ENCODE measurements around the gene AP2S1. TPM values are rescaled to one million over a fixed set of nuclear protein-coding genes. Genes with fewer than 3 reads are reported as not detected.
"Not testable (repeated sequence)": the region's sequence is repeated elsewhere in the genome, so short reads cannot be mapped to it uniquely, and the experiment has no call there.

The AP2S1 gene
- total RNA-seq = 100 to 1,000 TPM; 114 to 116 TPM

DNA sequence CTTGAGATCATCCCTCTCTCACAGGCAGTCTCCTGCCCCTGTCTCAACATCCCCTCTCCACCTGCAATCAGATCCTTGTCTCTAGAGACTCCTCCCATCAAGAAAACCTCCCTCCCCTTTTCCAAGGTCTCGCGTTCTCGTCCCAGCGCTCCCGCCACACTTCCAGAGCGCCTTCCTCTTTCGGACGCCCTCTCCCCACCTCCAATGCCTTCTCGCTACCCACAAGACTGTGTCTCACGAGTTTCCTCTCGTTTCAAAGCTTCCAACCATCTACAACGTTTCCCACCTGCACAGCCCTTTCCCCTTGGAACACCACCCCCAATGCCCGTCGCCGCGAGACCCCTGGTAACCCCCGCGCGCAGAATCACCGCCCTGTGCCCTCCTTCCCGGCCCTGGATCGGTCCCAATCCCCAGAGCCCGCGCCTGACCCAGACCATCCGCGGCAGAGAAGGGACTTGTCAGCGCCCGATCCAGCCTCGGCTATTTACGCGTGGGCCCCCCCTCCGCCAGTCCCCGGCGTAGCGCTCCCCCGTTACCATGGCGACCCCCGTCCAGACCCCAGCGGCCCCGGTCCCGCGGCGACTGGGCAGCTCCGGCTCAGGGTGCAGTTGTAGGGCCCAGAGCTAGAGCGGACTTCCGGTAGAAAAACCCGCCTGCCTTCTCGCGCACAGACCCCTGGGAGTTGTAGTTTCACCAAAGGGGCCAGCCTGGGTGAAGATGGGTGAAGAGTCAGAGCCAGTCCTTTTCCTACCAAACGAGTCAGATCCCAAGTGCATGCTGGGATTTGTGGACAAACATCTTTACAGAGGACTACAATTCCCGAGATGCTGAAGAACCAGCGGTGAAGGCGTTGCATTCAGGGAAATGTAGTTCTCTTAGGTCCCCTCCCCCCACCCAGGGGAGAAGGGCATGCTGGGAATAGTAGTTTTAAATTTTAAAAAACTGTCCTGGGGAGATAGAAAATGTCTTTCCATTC lies at the start of gene AP2S1:
Gene AP2S1 (minus strand): TSS at position 619 of the 976 bp plus-strand sequence. CDS start 80 bp downstream, at position 539.
- Mint-ChIP-seq H3K36me3 (peaks cover 0 to 10% of the 10 kb centered on the region in 2 donors), H3K9me3 (no peaks in the 10 kb centered on the region), H3K27ac (peak within 1 kb of the TSS; percentile 82 to 93)
- ATAC-seq (peak; percentile 99), DNase-seq (ENCODE audit: low spot score in 2 of 2) (peak; percentile 86 to 89)

DNA sequence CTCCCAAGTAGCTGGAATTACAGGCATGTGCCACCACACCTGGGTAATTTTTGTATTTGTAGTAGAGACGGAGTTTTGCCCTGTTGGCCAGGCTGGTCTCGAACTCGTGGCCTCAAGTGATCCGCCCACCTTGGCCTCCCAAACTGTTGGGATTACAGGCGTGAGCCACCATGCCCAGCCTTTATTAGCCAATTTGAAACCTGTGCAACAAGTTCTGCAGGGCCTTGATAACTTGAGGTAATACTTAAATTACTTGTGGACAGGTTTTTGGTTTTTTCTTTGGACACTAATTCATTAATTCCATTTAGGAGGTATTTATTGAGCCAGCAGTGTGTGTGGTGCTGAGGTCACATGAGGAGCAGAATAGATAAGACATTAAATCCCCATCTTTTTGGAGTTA lies 49.7 kb upstream of the AP2S1 start:
- Mint-ChIP-seq H3K27ac (no peak overlapping the region), H3K36me3 (no peaks in the 10 kb centered on the region), H3K9me3 (no peaks in the 10 kb centered on the region)
- ATAC-seq (no peak), DNase-seq (ENCODE audit: low spot score in 2 of 2) (no peak)

DNA sequence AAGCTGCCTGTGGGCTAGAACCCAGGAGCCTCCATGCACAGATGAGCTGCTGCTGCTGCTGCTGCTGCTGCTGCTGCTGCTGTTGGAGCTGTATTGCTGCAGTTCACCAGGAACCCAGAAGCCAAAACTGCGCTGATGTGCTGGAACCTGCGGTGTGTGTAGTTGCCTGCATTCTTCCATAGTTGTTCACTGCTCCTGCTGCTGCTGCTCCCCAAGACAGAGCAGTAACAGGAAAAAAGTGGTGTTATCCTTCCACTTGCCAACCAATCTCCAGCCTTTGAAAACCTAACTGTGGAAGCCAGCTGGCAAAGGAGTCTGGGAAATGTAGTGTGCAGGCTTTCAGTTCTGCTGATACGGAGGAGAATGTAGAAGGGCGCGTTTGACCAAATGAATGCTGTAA lies 48.1 kb upstream of the AP2S1 start:
- Mint-ChIP-seq H3K36me3 (no peaks in the 10 kb centered on the region), H3K9me3 (no peaks in the 10 kb centered on the region), H3K27ac (no peak overlapping the region)
- no peak for ATAC-seq
- DNase-seq (ENCODE audit: low spot score in 2 of 2) = no peak

DNA sequence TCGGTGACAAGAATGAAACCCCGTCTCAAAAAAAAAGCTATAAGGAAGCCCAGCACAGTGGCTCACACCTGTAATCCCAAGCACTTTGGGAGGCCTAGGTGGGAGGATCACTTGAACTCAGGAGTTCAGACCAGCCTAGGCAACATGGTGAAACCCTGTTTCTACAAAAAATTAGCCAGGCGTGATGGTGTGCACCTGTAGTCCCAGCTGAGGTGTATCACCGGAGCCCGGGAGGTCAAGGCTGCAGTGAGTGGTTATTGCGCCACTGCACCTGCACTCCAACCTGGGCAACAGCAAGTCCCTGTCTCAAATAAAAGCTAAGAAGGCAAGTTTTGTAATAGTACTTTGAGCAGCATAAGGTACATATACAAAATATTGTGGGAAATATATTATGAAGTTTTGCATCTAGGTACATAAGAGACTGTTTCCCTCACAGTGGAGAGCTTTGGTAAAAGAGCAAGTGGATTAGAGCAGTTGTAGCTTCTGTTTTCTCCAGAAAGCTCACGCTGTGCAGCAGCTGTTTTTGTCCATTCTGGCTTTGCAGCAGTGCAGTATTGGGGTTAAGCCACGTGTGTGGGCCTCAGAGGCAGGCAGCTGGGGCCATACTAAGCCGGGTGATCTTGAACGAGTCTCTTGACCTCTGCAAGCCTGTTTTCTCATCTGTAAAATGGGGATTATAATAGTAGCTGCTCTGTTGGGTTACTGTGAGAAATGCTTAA lies 45.6 kb upstream of the AP2S1 start:
- Mint-ChIP-seq H3K27ac (no peak overlapping the region), H3K36me3 (no peaks in the 10 kb centered on the region), H3K9me3 (no peaks in the 10 kb centered on the region)
- ATAC-seq (no peak), DNase-seq (ENCODE audit: low spot score in 2 of 2) (no peak)

DNA sequence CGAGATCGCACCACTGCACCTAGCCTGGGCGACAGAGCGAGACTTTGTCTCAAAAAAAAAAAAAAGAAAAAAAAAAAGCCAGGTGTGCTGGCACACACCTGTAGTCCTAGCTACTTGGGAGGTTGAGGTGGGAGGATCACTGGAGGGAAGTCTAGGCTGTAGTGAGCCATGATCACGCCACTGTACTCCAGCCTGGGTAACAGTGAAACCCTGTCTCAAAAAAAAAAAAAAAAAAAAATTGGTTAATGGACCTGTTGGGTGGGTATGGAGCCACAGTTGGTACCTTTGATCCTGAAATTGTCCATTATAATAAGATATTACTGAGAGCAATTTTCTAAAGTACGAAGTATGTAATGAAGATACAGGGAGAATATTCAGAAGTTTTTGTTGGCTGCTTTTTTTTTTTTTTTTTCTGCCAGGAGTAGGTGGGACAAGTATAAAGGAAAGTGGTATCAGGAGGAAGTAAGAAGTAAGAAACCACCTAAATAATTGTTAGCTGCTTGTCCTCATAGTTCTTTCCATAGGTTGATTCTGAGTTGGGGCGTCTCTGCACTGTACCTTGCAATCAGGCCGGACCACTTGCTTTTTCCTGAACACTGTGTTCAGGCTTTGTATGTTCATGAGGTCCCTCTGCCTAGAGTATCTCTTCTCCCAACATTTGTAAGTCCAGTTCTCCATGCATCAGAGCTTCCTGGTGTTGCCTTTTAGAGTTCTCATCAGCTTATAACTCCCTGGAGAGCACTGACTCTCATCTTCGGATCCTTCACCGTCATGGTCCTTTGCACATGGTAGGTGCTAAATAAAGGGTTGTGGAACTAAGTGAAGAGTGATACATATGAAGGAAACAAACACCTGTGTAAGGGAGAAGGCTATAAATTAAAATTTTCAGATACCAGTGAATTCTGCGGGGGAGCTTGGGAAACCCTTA lies 41.9 kb upstream of the AP2S1 start:
- Mint-ChIP-seq H3K9me3 (no peaks in the 10 kb centered on the region), H3K36me3 (no peaks in the 10 kb centered on the region), H3K27ac (no peak overlapping the region)
- DNase-seq (ENCODE audit: low spot score in 2 of 2) = no peak
- no peak for ATAC-seq

DNA sequence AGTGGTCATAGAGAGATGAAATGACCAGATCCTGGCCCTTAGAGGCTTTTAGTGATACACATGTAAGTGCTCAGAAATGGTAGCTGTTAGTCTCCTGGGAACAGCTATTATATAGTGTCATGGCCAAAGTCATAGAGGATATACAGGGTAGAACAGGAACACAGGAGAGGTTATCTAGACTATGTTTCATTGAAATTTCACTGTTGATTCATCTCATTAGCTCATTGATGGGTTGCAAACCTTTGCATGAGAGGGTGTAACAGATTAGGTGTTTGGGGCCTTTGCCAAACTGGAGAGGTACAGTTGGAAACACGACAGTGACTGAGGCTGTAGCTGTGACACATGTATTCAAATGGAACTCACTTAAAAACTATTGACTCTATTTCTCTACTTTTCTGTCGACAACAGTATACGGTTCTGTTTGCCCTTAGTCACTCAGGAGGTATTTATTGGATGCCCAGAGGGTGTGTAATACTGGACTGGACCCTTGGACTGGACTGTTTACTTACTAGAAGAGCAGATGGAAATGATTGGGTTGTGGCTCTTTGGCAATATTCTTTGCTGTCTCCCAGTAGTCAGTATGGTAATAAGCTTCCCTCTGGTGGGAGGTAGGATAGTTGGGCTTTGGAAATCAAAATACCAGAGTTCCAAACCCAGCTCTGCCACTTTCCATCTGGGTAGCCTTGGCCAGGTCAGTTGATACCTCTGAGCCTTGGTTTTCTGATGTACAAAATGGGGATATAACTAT lies 40.0 kb upstream of the AP2S1 start:
- DNase-seq (ENCODE audit: low spot score in 2 of 2) (no peak), ATAC-seq (no peak)
- H3K36me3 Mint-ChIP-seq = no peaks in the 10 kb centered on the region
- H3K27ac Mint-ChIP-seq = no peak overlapping the region
- no peaks in the 10 kb centered on the region for H3K9me3 Mint-ChIP-seq

DNA sequence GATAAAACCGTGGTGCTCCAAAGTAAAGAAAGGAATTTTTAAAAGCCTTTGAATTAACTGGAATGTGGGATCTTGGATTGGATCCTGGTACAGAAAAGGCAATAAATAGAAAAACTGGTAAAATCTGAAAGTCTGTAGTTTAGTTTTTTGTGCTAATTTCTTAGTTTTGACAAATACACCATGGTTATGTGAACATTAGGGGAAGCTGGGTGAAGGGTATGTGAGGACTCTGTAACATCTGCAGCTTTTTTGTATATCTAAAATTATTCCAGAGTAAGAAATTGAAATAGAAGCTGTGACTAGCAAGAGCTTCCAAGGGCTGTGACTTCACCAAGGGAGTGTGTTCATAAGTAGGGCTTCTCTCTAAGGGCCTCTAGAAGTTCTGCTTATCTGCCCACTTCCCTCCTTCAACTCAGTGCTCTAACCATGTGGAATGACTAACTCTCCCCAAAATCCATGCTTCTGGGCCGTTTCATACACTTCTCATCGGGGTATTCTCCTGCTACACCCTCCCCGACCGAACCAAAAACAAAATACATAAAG lies 36.7 kb upstream of the AP2S1 start:
- no peak for ATAC-seq
- no peak for DNase-seq (ENCODE audit: low spot score in 2 of 2)
- Mint-ChIP-seq H3K36me3 (no peaks in the 10 kb centered on the region), H3K27ac (no peak overlapping the region), H3K9me3 (no peaks in the 10 kb centered on the region)

DNA sequence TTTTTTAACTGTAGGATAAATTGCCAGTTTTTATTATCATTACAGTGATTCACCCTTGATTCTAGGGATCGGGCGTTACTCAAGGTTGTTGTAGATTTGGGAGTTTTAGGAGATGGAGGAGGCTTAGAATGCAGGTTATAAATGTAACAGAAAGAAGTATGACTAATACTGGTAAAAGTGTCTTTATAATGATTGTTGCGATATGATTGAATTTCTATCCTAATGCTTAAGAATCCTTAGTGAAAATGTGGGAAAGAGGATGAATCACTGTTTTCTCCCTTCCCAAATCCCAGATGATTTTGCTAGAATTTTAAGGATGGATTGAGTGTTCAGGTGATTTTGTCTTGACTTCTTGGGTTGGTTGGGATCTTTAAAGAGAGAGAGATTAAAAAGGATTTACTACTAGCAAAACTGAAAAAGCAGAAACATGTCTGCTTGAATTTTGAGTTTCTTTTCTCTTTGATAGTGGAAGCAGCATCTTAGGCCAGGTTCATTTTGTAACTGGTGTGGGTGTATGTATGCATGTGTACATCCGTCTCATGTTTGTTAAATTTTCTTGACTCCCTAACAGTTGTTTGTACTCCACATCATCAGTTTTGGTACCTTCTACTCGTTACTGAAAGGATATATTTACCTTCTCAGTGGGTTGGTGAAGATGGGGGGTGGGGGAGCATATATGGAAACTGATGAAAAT lies 36.0 kb upstream of the AP2S1 start:
- no peaks in the 10 kb centered on the region for H3K36me3 Mint-ChIP-seq
- no peak overlapping the region for H3K27ac Mint-ChIP-seq
- no peaks in the 10 kb centered on the region for H3K9me3 Mint-ChIP-seq
- no peak for DNase-seq (ENCODE audit: low spot score in 2 of 2)
- peak in 1 of 2 donors; percentile 72 for ATAC-seq

DNA sequence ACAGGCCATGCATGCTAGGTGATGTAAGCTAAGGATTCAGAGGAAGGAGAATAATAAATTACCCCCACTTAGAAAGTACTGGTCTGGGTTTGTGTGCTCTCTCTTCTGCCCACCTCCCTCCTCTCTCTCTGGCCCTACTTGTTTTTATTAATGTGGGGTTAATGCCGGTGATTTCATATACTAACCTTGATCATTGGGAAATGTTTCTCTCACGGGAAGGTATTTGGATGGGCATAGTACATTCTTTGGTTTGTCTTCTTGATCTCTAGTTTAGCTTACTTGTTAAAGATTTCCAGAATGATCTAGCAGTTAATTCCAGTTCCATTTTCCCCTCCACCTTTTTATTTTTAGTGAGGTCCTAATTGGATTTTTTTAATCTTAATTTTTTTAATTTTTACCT lies 34.8 kb upstream of the AP2S1 start:
- no peak overlapping the region for H3K27ac Mint-ChIP-seq
- DNase-seq (ENCODE audit: low spot score in 2 of 2) (no peak), ATAC-seq (no peak)
- H3K36me3 Mint-ChIP-seq = no peaks in the 10 kb centered on the region
- H3K9me3 Mint-ChIP-seq = no peaks in the 10 kb centered on the region

DNA sequence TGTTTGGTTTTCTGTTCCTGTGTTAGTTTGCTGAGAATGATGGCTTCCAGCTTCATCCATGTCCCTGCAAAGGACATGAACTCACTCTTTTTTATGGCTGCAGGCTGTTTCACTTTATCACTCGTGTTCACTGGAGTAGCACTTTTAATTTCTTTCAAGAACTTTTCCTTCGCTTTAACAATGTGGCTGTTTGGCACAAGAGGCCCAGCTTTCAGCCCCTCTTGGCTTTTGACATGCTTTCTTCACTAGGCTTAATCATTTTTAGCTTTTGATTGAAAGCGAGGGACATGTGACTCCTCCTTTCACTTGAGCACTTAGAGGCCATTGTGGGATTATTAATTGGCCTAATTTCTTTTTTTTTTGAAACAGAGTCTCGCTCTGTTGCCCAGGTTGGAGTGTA lies 32.1 kb upstream of the AP2S1 start:
- ATAC-seq; H3K36me3 Mint-ChIP-seq; H3K9me3 Mint-ChIP-seq; DNase-seq (ENCODE audit: low spot score in 2 of 2); H3K27ac Mint-ChIP-seq: not testable (repeated sequence)

DNA sequence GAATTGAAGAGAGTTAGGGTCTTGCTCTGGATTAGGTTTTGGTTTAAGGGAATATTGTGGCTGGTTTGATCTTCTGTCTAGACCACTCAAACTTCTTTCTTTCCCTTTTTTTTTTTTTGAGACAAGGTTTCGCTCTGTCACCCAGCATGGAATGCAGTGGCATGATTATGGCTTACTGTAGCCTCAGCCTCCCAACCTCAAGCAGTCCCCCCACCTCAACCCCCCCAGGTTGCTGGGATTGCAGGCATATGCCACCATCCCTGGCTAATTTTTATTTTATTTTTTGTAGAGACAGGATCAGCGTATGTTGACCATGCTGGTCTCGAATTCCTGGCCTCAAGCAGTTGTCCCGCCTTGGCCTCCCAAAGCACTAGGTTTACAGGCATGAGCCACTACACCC lies 31.4 kb upstream of the AP2S1 start:
- DNase-seq (ENCODE audit: low spot score in 2 of 2) (no peak), ATAC-seq (no peak)
- no peaks in the 10 kb centered on the region for H3K36me3 Mint-ChIP-seq
- no peaks in the 10 kb centered on the region for H3K9me3 Mint-ChIP-seq
- H3K27ac Mint-ChIP-seq = no peak overlapping the region

DNA sequence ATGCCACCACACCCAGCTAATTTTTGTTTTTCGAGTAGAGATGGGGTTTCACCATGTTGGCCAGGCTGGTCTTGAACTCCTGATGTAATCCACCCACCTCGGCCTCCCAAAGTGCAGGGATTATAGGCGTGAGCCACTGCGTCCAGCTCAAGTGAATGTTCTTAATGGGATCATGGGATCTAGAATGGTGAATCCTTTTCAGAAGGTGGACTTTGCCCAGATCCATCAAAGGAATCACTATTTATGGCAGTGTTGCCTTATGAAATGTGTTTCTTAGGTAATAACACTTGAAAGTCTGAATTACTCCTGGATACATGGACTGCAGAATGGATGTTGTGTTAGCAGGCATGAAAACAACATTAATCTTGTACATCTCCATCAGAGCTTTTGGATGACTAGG lies 30.4 kb upstream of the AP2S1 start:
- Mint-ChIP-seq H3K9me3 (no peaks in the 10 kb centered on the region), H3K36me3 (no peaks in the 10 kb centered on the region), H3K27ac (no peak overlapping the region)
- ATAC-seq (no peak), DNase-seq (ENCODE audit: low spot score in 2 of 2) (no peak)

DNA sequence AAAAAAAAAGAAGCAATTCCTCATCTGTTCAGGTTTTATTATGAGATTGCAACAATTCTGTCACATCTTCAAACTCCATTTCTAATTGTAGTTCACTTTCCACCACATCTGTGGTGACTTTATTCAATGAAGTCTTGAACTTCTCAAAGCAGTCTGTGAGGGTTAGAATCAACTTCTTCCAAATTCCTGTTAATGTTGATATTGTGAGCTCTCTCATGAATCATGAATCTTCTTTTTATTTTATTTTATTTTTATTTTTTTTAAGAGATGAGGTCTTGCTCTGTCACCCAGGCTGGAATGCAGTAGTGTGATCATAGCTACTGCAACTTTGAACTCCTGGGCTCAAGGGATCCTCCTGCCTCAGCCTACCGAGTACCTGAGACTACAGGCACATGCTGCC lies 29.8 kb upstream of the AP2S1 start:
- no peak for DNase-seq (ENCODE audit: low spot score in 2 of 2)
- H3K9me3 Mint-ChIP-seq = no peaks in the 10 kb centered on the region
- no peak for ATAC-seq
- no peaks in the 10 kb centered on the region for H3K36me3 Mint-ChIP-seq
- H3K27ac Mint-ChIP-seq = no peak overlapping the region

DNA sequence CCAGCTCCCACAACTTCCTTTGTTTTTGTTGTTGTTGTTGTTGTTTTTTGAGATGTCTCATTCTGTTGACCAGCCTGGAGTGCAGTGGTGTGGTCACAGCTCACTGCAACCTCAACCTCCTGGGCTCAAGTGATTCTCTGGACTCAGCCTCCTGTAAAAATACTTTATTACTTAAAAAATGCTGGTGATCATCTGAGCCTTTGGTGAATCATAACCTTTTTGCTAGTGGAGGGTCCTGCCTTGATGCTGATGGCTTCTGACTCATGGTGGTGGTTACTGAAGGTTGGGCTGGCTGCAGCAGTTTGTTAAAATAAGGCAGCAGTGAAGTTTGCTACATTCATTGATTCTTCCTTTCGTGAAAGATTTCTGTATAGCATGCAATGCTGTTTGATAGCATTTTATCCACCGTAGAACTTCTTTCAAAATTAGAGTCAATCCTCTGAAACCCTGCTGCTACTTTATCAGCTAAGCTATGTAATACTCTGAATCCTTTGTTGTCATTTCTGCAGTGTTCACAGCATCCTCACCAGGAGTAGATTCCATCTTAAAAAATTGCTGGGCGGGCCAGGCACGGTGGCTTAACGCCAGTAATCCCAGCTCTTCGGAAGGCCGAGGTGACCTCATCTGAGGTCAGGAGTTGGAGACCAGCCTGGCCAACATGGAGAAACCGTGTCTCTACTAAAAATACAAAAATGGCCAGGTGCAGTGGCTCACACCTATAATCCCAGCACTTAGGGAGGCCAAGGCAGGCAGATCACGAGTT lies 28.1 kb upstream of the AP2S1 start:
- Mint-ChIP-seq H3K27ac (no peak overlapping the region), H3K36me3 (no peaks in the 10 kb centered on the region), H3K9me3 (no peaks in the 10 kb centered on the region)
- ATAC-seq (peak; percentile 66 to 67), DNase-seq (ENCODE audit: low spot score in 2 of 2) (no peak)

DNA sequence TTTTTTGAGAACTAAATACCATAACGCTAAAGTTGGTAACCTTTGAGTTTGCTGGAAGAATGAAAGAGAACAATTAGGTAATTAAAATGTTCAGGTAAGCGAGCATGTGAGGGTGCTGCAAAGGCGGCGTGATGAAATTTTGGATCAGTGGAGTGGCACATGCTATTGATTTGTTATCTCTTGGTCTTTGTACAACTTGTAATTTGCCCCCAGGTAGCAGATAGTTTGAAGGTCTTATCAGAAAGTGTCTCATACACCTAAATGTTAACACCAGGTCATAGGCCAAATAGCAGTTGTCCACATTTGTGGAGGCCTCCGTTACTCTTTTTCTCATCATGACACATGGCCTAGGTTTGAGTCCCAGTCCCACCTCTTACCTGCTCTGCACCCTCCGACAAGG lies 25.0 kb upstream of the AP2S1 start:
- Mint-ChIP-seq H3K27ac (no peak overlapping the region), H3K9me3 (no peaks in the 10 kb centered on the region), H3K36me3 (no peaks in the 10 kb centered on the region)
- ATAC-seq = no peak
- DNase-seq (ENCODE audit: low spot score in 2 of 2) = no peak
